ENCODE results near the gene MMP24OS. TPM values are rescaled to one million over a fixed set of nuclear protein-coding genes. Genes with fewer than 3 reads are reported as not detected.

Gene MMP24OS
- total and polyA plus RNA-seq, 3 donors from 2014 or later: 16.4 to 45.9 (median 35.1) TPM

DNA sequence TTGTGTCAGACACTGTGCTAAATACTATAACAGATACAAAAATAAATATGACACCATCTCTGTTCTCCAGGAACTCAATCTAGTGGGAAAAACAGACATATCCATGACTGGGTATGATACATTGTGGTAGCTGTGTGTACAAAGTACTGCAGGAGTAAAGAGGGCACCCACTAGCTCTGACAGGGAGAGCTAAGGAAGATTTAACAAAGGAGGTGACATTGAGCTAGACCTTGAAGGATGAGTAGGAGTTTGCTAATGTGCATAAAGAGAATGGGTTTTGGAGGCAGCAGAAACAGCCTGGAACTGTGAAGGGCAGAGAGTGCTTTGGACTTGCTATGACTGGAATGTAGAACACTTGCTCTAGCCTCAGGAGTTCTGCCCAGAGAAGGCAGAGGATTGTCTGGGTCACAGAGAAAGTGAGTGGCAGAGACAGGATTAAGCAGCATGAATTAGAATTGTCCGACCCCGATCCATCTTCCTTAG lies 37.1 kb downstream of the MMP24OS start:
- 84 to 87% methylated on average over 2 of the region's 2 CpGs for WGBS, 2 donors
- DNase-seq: no peak
- no peaks in the 10 kb centered on the region for H3K9me3 ChIP-seq
- H3K4me3 ChIP-seq: no peak overlapping the region
- H3K36me3 ChIP-seq (ENCODE audit: low read depth, missing control alignments): no peaks in the 10 kb centered on the region
- TF ChIP-seq, protein P1, sequence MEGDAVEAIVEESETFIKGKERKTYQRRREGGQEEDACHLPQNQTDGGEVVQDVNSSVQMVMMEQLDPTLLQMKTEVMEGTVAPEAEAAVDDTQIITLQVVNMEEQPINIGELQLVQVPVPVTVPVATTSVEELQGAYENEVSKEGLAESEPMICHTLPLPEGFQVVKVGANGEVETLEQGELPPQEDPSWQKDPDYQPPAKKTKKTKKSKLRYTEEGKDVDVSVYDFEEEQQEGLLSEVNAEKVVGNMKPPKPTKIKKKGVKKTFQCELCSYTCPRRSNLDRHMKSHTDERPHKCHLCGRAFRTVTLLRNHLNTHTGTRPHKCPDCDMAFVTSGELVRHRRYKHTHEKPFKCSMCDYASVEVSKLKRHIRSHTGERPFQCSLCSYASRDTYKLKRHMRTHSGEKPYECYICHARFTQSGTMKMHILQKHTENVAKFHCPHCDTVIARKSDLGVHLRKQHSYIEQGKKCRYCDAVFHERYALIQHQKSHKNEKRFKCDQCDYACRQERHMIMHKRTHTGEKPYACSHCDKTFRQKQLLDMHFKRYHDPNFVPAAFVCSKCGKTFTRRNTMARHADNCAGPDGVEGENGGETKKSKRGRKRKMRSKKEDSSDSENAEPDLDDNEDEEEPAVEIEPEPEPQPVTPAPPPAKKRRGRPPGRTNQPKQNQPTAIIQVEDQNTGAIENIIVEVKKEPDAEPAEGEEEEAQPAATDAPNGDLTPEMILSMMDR (IDR thresholded peaks at IDR 0.05): no peak
- TF ChIP-seq POLR2A (IDR thresholded peaks at IDR 0.05): no peak
- intact Hi-C loops (cut with DNase I; ENCODE audit: low total_unique reads): no loop called here
- no peak overlapping the region for H3K27ac ChIP-seq
- H3K4me1 ChIP-seq: no peaks in the 10 kb centered on the region
- no peaks in the 10 kb centered on the region for H3K27me3 ChIP-seq

DNA sequence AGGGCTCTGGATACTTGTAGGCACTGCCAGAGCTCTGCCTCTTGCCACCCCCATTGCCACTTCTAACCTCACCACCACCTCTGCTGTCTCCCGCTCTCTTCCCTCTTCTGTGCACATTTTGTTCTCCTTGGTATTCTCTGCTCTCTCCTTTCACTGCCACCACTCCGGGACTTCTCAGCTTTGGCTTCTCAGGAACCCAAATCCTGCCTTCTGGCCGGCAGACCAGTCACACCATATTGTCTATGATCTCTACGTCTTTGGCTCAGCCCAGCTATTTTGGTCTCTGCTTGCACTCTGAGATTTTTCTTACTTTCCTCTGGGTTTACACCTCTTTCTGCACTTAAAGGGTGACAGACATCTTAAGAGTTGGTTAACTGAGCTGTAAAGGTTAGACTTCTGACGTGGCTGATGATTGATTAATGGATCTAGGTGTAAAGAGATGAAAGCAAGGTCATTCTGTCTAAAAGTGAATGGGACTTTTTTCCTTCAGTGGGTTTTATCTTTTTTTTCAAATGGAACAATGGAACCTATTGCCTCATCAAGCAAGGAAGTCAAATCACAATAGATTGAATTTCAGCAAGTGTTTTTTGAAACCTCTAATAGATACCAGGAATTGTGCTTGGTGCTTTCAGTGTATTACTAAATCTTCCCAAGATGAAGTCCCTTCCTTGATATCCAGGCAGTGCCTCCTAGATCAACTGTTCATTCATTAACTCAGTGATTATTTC lies 37.7 kb downstream of the MMP24OS start:
- H3K27me3 ChIP-seq: no peaks in the 10 kb centered on the region
- TF ChIP-seq, protein P1 (IDR thresholded peaks at IDR 0.05): no peak
- no peak for TF ChIP-seq POLR2A (IDR thresholded peaks at IDR 0.05)
- no peak for DNase-seq
- WGBS, 2 donors: 76 to 82% methylated on average over 5 of the region's 5 CpGs
- H3K27ac ChIP-seq: no peak overlapping the region
- no peak overlapping the region for H3K4me3 ChIP-seq
- no peaks in the 10 kb centered on the region for H3K9me3 ChIP-seq
- no peaks in the 10 kb centered on the region for H3K4me1 ChIP-seq
- no peaks in the 10 kb centered on the region for H3K36me3 ChIP-seq (ENCODE audit: low read depth, missing control alignments)
- intact Hi-C loops (cut with DNase I; ENCODE audit: low total_unique reads): no loop called here

DNA sequence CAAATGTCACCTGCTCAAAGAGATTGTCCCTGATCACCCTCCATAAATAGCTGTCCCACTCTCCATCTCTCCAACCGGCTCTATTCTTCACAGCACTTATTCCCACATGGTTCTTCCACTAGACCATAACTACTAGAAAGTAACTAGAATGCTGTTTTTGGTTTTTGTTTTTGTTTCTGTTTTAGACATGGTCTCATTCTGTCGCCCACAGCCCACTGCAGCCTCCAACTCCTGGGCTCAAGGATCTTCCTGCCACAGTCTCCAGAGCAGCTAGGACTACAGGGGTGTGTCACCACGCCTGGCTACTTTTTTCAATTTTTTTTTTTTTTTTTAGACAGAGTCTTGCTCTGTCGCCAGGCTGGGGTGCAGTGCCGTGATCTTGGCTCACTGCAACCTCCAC lies 39.2 kb downstream of the MMP24OS start:
- TF ChIP-seq POLR2A (IDR thresholded peaks at IDR 0.05): no peak
- TF ChIP-seq, protein P1 (IDR thresholded peaks at IDR 0.05): no peak
- no peak overlapping the region for H3K27ac ChIP-seq
- DNase-seq: no peak
- H3K4me3 ChIP-seq: no peak overlapping the region
- H3K27me3 ChIP-seq: no peaks in the 10 kb centered on the region
- H3K9me3 ChIP-seq: no peaks in the 10 kb centered on the region
- intact Hi-C loops (cut with DNase I; ENCODE audit: low total_unique reads): no loop called here
- no peaks in the 10 kb centered on the region for H3K36me3 ChIP-seq (ENCODE audit: low read depth, missing control alignments)
- 84 to 91% methylated on average over 5 of the region's 5 CpGs for WGBS, 2 donors
- H3K4me1 ChIP-seq: no peaks in the 10 kb centered on the region

DNA sequence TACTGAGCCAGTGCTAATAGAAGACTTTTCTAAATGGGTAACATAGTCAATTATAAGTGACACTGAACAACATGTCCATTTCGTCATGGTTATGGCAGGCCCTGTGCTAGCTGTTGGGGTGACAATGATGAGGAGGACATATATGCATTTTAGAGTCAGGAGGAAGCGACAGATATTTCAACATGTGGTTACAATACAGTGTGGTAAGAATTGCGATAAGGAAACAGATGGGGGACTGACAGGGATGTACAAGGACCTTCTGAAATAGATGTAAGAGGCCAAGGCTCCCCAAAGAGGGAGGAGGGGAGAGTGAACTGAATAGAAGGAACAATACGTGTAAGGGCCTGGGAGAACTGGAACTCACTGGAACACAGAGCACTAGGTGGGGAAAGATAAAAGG lies 39.8 kb downstream of the MMP24OS start:
- DNase-seq: no peak
- no peak overlapping the region for H3K4me3 ChIP-seq
- intact Hi-C loops (cut with DNase I; ENCODE audit: low total_unique reads): no loop called here
- TF ChIP-seq, protein P1 (IDR thresholded peaks at IDR 0.05): no peak
- no peak for TF ChIP-seq POLR2A (IDR thresholded peaks at IDR 0.05)
- 83 to 90% methylated on average over 4 of the region's 4 CpGs for WGBS, 2 donors
- no peaks in the 10 kb centered on the region for H3K9me3 ChIP-seq
- no peaks in the 10 kb centered on the region for H3K27me3 ChIP-seq
- H3K27ac ChIP-seq: no peak overlapping the region
- H3K4me1 ChIP-seq: no peaks in the 10 kb centered on the region
- H3K36me3 ChIP-seq (ENCODE audit: low read depth, missing control alignments): no peaks in the 10 kb centered on the region

DNA sequence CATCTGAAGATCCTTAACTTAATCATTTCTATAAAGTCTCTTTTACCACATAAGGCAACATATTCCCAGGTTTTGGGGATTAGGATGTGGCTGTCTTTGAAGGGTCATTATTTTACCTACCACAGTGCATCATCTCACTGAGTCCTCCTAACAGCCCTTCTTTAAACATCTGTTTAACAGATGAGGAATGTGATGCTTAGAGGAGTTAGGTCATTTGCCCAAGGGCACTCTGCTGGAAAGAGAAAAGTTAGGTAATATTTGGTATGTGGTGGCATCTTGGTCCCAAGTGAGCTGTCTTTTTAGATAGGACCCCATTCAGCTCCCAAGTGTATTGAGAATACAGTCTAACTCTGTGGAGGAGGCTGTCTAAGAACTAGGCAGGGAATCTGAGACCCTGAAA lies 40.4 kb downstream of the MMP24OS start:
- Histone ChIP-seq H3K36me3 (ENCODE audit: low read depth, missing control alignments) (no peaks in the 10 kb centered on the region), H3K4me3 (no peak overlapping the region), H3K27me3 (no peaks in the 10 kb centered on the region), H3K27ac (no peak overlapping the region), H3K9me3 (no peaks in the 10 kb centered on the region), H3K4me1 (no peaks in the 10 kb centered on the region)
- TF ChIP-seq, protein P1 (IDR thresholded peaks at IDR 0.05): no peak
- no peak for TF ChIP-seq POLR2A (IDR thresholded peaks at IDR 0.05)
- no peak for DNase-seq
- intact Hi-C loops (cut with DNase I; ENCODE audit: low total_unique reads): no loop called here
